SIG-M5 treated with dmso at 0.1 percent for 504 hours (cell line): ENCODE measurements around the gene SARNP.

Experiments used
- DNase-seq: peaks from one replicate; lab custom pipeline; 2025; ENCODE audit not compliant: unreplicated experiment; lab: John Stamatoyannopoulos, UW

Gene SARNP

DNA sequence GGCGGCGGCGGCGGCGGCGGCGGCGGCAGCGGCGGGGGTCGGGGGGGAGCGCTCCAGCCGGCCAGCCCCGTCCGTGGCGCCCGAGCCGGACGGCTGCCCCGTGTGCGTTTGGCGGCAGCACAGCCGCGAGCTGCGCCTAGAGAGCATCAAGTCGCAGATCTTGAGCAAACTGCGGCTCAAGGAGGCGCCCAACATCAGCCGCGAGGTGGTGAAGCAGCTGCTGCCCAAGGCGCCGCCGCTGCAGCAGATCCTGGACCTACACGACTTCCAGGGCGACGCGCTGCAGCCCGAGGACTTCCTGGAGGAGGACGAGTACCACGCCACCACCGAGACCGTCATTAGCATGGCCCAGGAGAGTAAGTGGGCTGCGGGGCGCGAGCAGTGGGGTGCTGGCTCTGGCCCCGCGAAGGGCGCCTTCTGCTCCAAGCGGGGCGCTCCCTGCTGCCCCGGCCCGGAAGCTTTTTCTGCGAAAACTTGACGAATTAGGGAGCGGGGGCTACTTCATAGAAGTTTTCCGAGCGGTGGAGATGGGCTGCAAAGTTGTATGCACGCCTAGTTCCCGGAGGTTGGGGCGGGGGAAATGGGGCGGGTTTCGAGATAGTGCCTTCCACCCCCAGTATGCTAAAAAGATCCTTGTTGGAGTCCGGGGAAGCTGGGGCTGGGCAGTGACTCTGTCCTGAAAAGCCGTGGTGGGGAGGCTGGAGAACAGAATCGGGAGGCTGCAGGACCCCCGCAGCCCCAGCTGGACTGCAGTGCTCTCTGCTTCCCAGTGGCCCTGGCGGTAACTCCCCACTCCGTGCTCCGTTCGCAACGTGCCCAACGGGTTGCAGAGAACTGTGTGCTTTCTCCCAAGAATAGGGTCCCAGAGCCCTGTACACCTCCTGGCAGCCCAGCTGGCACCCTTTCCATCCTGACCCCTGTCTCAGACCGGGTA lies 73.9 kb downstream of the SARNP start:
- peak; percentile 67 for DNase-seq

GRCh38 chr12:55742719-55743405 lies 74.7 kb downstream of the SARNP start, which contains the start of gene GDF11:
TSS of gene GDF11 (plus strand) at chr12:55743122. CDS start at chr12:55743317, 195 bp downstream.
- DNase-seq, result peak; percentile 82

GRCh38 chr12:55741931-55742680 lies 75.4 kb downstream of the SARNP start:
- no peak for DNase-seq

GRCh38 chr12:55739025-55739378 lies 78.5 kb downstream of the SARNP start:
- no peak for DNase-seq

- DNase-seq, result peak; percentile 95
These were observed 79.2 kb downstream of the SARNP start for GRCh38 chr12:55738123-55739024.

DNA sequence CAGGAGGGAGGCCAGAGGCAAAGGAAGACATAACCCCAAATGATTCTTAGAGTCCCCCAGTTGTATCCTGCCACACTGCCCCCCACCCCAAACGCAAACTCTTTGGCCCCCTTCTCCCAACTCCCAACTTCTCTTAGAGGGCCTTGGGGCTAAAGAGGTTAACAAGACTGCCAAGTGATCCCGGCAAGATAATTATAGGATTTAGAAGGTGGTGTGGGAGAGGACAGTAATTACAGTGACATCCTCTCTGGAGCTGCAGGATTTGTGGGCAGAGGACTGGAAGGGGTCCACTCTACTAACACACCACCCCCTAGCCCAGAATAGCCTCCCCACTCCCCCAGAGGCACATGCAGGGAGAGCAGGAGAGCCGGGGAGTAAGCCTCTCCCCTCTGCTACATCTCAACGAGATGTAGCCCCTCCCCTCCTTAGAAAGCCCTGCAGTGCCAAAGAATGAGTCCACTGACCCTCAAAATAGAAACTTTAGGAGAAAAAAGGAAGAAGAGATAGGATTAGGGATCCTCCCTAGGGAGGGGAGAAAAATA lies 79.9 kb downstream of the SARNP start:
- no peak for DNase-seq

DNA sequence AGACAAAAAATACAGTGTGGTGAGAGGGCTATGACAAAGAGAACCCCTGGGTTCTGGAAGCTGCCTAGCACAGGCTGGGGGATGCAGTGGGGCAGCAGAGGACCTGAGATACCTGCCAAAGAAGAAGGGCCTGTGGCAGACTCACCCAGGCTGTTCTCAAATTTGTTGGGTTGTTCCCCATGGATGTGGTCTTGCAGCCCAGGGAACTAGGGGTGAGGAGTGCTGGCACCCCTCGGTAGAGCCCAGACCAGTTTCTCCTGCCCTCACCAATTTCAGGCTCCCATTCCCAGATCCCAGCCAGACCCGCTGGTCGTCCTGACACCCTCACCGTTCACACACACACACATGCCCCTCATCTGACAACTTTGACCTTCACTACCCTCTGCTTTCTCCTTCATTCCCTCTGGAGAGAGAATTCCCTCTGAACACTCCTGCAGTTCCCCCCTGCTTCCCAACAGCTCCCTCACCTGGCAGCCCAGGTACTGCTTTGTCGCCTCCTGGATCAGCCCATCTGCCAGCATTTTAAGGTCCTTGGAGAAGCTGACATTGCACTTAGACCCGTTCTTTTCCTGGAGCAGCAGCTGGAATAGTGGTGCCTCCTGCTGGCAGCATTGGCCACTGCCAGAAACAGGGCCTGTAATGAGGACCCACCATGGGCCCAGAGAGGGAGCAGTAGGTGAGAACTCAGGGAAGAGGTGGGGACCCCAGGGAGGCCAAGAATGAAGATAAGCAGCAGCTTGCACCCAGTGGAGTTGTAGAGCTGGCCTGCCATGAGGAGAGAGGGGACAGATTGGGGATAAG lies 80.5 kb downstream of the SARNP start:
- peak; percentile 86 for DNase-seq

DNA sequence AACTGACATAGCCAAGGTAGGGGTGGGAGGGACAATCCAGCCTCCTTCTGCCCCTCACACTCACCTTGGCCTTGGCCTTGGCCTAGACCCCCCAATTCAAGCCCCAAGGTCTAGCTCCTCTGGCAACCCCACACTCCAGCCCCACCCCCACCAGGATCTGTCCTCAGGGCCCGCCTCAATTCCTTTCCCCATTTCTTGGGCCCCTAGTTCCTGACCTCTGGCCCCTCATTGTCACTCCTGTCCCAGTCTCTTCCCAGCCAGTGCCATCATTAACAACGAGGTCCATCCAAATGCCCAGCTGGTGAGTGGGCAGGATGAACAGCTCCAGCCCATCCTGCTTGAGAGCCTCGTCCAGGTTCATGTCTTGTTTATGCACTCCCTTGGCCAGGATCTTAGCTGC lies 81.4 kb downstream of the SARNP start:
- DNase-seq, result no peak

DNA sequence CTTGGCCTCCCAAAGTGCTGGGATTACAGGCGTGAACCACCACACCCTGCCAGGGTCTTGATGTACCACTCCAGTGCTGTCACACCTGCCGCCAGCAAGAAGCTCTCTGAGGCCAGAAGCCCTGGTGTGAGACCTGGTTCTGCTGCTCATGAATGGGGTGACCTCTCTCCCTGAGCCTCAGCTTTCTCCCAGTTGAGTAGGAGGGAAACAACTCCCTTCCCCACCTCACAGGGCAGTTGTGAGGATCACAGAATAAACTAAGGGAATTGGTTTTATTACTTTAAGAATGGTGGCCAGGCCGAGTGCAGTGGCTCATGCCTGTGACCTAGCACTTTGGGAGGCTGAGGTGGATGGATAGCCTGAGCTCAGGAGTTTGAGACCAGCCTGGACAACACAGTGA lies 82.9 kb downstream of the SARNP start:
- DNase-seq, result no peak

GRCh38 chr12:55733858-55734257 lies 83.7 kb downstream of the SARNP start:
- no peak for DNase-seq

- no peak for DNase-seq
These were observed 84.4 kb downstream of the SARNP start for GRCh38 chr12:55733021-55733555.

- no peak for DNase-seq
These were observed 85.2 kb downstream of the SARNP start for GRCh38 chr12:55732288-55732687.

GRCh38 chr12:55729819-55730818 lies 87.4 kb downstream of the SARNP start:
- peak; percentile 74 for DNase-seq

DNA sequence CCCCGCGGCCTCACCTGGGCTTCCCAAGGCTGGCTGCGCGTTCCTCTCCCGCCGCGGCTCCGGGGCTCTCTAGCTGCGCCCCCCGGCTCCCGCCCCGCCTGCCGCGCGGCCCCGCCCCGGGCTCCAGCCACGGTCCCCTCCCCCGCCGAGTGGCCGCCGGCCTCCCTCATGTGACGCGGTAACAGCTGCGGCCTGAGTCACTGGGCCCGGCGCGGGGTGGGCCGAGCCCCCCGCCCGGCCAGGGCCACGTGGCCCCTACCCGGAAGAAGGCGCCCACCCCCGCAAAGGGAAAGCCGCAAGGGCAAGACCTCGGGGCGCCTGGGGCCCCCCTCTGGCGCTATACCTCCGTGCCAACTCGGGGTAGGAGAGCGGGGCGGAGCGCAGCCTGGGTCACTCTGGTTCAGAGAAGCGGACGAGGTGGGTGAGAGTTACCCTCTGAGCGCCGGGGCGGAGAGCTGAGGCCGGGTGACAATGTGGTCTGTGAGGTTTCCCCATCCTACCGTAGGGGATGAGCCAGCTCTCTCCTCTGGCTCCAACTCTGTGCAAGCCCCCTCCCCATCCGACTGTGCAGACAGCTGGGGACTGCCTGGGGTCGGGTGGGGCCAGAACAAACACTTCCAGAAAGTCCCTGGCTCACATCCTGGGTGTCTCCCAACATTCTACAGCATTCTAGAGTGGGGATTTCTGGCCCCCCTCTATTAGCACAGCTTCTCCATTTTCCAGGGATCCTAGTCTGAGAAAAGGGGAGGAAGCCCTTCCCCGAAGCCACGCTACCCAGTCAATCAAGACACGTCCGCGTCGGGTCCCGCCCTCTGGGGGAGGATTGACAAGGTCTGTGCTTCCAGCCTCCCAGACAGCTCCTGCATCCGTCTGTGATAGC lies 88.3 kb downstream of the SARNP start, which contains the start of gene CD63:
Gene CD63, minus strand, starts transcription at position 71 of the 880 bp plus-strand sequence. CDS start 668 bp downstream, outside the sequence.
- peak; percentile 90 for DNase-seq

DNA sequence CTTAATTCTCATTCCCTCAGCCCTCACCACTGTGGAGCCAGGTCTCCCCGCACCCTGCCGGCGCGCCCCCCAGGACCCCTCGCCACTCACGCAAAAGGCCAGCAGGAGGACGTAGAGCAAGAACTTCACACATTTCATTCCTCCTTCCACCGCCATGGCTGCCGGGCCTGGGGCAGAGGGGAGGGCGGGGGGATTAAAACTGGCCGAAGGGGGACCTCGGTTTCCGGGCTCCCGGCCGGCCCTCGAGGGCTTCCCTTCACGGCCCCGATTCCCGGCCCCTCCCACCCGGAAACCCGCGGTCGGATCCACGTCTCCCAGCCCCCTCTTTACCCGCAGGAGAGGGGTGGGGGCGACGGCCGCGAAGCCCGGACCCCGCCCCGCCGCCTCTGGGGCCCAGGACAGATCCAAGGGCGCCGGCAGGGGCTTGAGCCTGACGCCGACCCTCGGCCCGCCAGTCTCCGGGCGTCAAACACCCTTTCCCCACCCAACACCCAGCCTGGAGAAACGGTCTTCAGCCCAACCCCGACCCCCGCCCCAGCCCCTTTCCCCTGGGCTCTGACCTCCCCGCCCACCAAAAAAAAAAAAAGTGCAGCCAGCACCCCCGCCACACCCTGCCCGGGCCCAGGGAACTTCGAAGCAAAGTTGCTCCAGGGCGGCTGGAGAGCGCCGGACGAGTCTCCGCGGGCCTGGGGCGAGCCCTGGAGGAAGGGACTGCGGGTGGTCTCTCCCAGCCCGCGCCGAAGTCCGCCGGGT lies 89.2 kb downstream of the SARNP start:
- DNase-seq, result no peak

- DNase-seq, result no peak
These were observed 89.8 kb downstream of the SARNP start for GRCh38 chr12:55727643-55728185.
